CD14-positive monocyte (primary cell): ENCODE data around the gene COL4A2. TPM values are rescaled to one million over a fixed set of nuclear protein-coding genes. Genes with fewer than 3 reads are reported as not detected.
A peak's percentile ranks its signal among the peaks of the same experiment; 100 is the strongest.

Experiments
- DNase-seq, 3 donors: peaks; one replicate each; pipeline ENCODE4 v3.0.0-alpha.2; 2011 to 2022
- H2AFZ ChIP-seq: 2 replicates; pipeline ENCODE4 v1.6.0; 2012; ENCODE audit warnings: mild to moderate bottlenecking, low read depth, low read length, inconsistent platforms; ENCODE audit not compliant: insufficient read depth, poor library complexity, severe bottlenecking
- H3K27ac ChIP-seq, 2 donors: 1 replicate in 1 of 2; 2 replicates in 1 of 2; pipeline ENCODE4 v1.5.1; 2012 to 2013; ENCODE audit warnings: low read length in 2 of 2, control low read depth in 1 of 2, inconsistent platforms in 1 of 2, low read depth in 1 of 2, mild to moderate bottlenecking in 1 of 2
- H3K27me3 ChIP-seq, 2 donors: one replicate each; pipeline versions ENCODE4 v1.6.0 to v1.6.1; 2011 to 2013; ENCODE audit warnings: low read length in 2 of 2; ENCODE audit not compliant: control insufficient read depth in 2 of 2, insufficient read depth in 2 of 2
- H3K36me3 ChIP-seq, 2 donors: replicated peaks in 1 of 2; 1 replicate in 1 of 2; 2 replicates in 1 of 2; pipeline versions ENCODE4 v1.5.1 to v1.6.1; 2012 to 2013; ENCODE audit warnings: low read length in 2 of 2, control low read depth in 1 of 2, inconsistent platforms in 1 of 2, mild to moderate bottlenecking in 1 of 2; ENCODE audit not compliant: insufficient read depth in 2 of 2, control insufficient read depth in 1 of 2
- H3K4me1 ChIP-seq, 2 donors: 1 replicate in 1 of 2; 2 replicates in 1 of 2; pipeline versions ENCODE4 v1.5.1 to v1.6.1; 2012 to 2013; ENCODE audit warnings: low read length in 2 of 2, control low read depth in 1 of 2, inconsistent platforms in 1 of 2, mild to moderate bottlenecking in 1 of 2, moderate library complexity in 1 of 2; ENCODE audit not compliant: insufficient read depth in 2 of 2, control insufficient read depth in 1 of 2
- H3K4me2 ChIP-seq: replicated peaks from 2 replicates; pipeline ENCODE3; 2012; ENCODE audit warnings: low read length, moderate library complexity, mild to moderate bottlenecking; ENCODE audit not compliant: poor library complexity, severe bottlenecking; ENCODE audit errors: extremely low read depth
- H3K4me3 ChIP-seq, 3 experiments: fragments of 200-600 bp in 1 of 3; sonication (generic) in 1 of 3; replicated peaks in 1 of 3; 1 replicate in 2 of 3; 2 replicates in 1 of 3; pipeline ENCODE4 v1.5.1; 2011 to 2013; ENCODE audit warnings: low read length in 3 of 3, mild to moderate bottlenecking in 3 of 3, control low read depth in 2 of 3, low read depth in 2 of 3, inconsistent platforms in 1 of 3, moderate library complexity in 1 of 3
- H3K79me2 ChIP-seq: 2 replicates; pipeline ENCODE4 v1.6.0; 2012; ENCODE audit warnings: mild to moderate bottlenecking, control low read depth, inconsistent platforms, low read length, moderate library complexity; ENCODE audit not compliant: insufficient read depth
- H3K9ac ChIP-seq: 2 replicates; pipeline ENCODE4 v1.6.0; 2017; ENCODE audit warnings: low read length, mild to moderate bottlenecking; ENCODE audit not compliant: insufficient read depth, poor library complexity, severe bottlenecking
- H3K9me3 ChIP-seq, 2 donors: replicated peaks in 1 of 2; 1 replicate in 1 of 2; 2 replicates in 1 of 2; pipeline versions ENCODE4 v1.5.1 to v1.6.1; 2012 to 2013; ENCODE audit warnings: low read length in 2 of 2, control low read depth in 1 of 2; ENCODE audit not compliant: control insufficient read depth in 1 of 2, insufficient read depth in 1 of 2
- H4K20me1 ChIP-seq: 2 replicates; pipeline ENCODE4 v1.6.0; 2012; ENCODE audit warnings: mild to moderate bottlenecking, low read length, control low read depth, moderate library complexity; ENCODE audit not compliant: insufficient read depth
- H3K27ac Mint-ChIP-seq, 7 donors: one replicate each; pipeline ENCODE4 v1.8.0; 2020; ENCODE audit warnings: mild to moderate bottlenecking in 7 of 7, mixed read lengths in 7 of 7, moderate library complexity in 6 of 7, inconsistent platforms in 2 of 7
- H3K27me3 Mint-ChIP-seq, 3 donors: one replicate each; pipeline ENCODE4 v1.8.0; 2021 to 2022; ENCODE audit warnings: low read depth in 3 of 3, mild to moderate bottlenecking in 3 of 3, mixed read lengths in 3 of 3, moderate library complexity in 3 of 3, inconsistent platforms in 1 of 3
- H3K36me3 Mint-ChIP-seq, 2 donors: one replicate each; pipeline ENCODE4 v1.8.0; 2020; ENCODE audit warnings: mixed read lengths in 2 of 2, inconsistent platforms in 1 of 2, mild to moderate bottlenecking in 1 of 2
- H3K4me1 Mint-ChIP-seq: one replicate; pipeline ENCODE4 v1.8.0; 2020; ENCODE audit warnings: mild to moderate bottlenecking, mixed read lengths
- H3K4me3 Mint-ChIP-seq, 2 donors: one replicate each; pipeline ENCODE4 v1.8.0; 2020; ENCODE audit warnings: mild to moderate bottlenecking in 2 of 2, mixed read lengths in 2 of 2, moderate library complexity in 1 of 2
- H3K9me3 Mint-ChIP-seq, 7 donors: one replicate each; pipeline ENCODE4 v1.8.0; 2020 to 2022; ENCODE audit warnings: mixed read lengths in 7 of 7, mild to moderate bottlenecking in 6 of 7, moderate library complexity in 6 of 7, inconsistent platforms in 2 of 7
- WGBS: methylation state at CpG from one replicate; pipeline ENCODE4 v1.1.5; 2013; ENCODE audit warnings: missing lambda C conversion rate; ENCODE audit not compliant: insufficient coverage; 5-methylcytosine and 5-hydroxymethylcytosine counted together
- intact Hi-C, 2 donors: fragments of 100-400 bp; cut with micrococcal nuclease; formaldehyde crosslinking; loops; one replicate each; pipeline versions ENCODE4 v1.15.0 to v1.15.1; 2023
- polyA plus RNA-seq, 3 donors: library from polyadenylated mRNA; depleted of rRNA in 1 of 3; unstranded in 2 of 3; stranded (reverse) in 1 of 3; fragments of 300-500 nt in 2 of 3; fragments of >200 nt in 1 of 3; fragmentation: Illumina TruSeq in 2 of 3; gene quantifications; 1 replicate in 2 of 3; 2 replicates in 1 of 3; pipeline ENCODE4 v1.2.3, GENCODE V29; 2012 to 2021
- TF ChIP-seq, protein P1 (sequence below): fragments of 200-600 bp; IDR thresholded peaks from one replicate; pipeline ENCODE4 v1.8.0; 2022; ENCODE audit warnings: antibody characterized with exemption, mild to moderate bottlenecking

Gene COL4A2
- polyA plus RNA-seq, 3 donors = not detected

GRCh38 chr13:110304256-110304655, 2.8 kb upstream of the COL4A2 start:
- H3K27ac ChIP-seq = no peak overlapping the region
- no peak overlapping the region for H2AFZ ChIP-seq
- no peaks in the 10 kb centered on the region for H3K4me1 Mint-ChIP-seq
- intact Hi-C loops = no loop called here
- H3K27me3 ChIP-seq = peaks cover 57 to 83% of the 10 kb centered on the region in 2 donors
- WGBS = 64% methylated on average over 2 of the region's 4 CpGs
- H3K9me3 Mint-ChIP-seq = peaks cover 0 to 6% (median 3%) of the 10 kb centered on the region in 7 donors
- H3K27me3 Mint-ChIP-seq = peaks cover 59 to 78% (median 74%) of the 10 kb centered on the region in 3 donors
- H3K9ac ChIP-seq = no peak overlapping the region
- no peak for DNase-seq
- H3K79me2 ChIP-seq = no peaks in the 10 kb centered on the region
- no peak overlapping the region for H3K4me3 ChIP-seq
- H3K4me1 ChIP-seq = no peaks in the 10 kb centered on the region
- peak overlapping the region in 1 of 7 donors; percentile 46 for H3K27ac Mint-ChIP-seq
- peaks cover 0 to 3% of the 10 kb centered on the region in 2 donors for H3K9me3 ChIP-seq
- no peaks in the 10 kb centered on the region for H3K36me3 Mint-ChIP-seq
- no peaks in the 10 kb centered on the region for H3K36me3 ChIP-seq
- TF ChIP-seq, protein P1, sequence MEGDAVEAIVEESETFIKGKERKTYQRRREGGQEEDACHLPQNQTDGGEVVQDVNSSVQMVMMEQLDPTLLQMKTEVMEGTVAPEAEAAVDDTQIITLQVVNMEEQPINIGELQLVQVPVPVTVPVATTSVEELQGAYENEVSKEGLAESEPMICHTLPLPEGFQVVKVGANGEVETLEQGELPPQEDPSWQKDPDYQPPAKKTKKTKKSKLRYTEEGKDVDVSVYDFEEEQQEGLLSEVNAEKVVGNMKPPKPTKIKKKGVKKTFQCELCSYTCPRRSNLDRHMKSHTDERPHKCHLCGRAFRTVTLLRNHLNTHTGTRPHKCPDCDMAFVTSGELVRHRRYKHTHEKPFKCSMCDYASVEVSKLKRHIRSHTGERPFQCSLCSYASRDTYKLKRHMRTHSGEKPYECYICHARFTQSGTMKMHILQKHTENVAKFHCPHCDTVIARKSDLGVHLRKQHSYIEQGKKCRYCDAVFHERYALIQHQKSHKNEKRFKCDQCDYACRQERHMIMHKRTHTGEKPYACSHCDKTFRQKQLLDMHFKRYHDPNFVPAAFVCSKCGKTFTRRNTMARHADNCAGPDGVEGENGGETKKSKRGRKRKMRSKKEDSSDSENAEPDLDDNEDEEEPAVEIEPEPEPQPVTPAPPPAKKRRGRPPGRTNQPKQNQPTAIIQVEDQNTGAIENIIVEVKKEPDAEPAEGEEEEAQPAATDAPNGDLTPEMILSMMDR = no peak
- no peaks in the 10 kb centered on the region for H4K20me1 ChIP-seq
- H3K4me2 ChIP-seq = no peak overlapping the region
- peak overlapping the region in 1 of 2 donors; percentile 43 for H3K4me3 Mint-ChIP-seq

- Histone ChIP-seq H4K20me1 (no peaks in the 10 kb centered on the region), H3K4me2 (no peak overlapping the region), H3K9ac (no peak overlapping the region), H3K9me3 (peaks cover 0 to 3% of the 10 kb centered on the region in 2 donors), H3K27me3 (peaks cover 55 to 85% of the 10 kb centered on the region in 2 donors), H3K27ac (no peak overlapping the region), H3K79me2 (no peaks in the 10 kb centered on the region), H3K36me3 (no peaks in the 10 kb centered on the region), H2AFZ (no peak overlapping the region), H3K4me1 (no peaks in the 10 kb centered on the region), H3K4me3 (no peak overlapping the region)
- intact Hi-C loops = no loop called here
- no peaks in the 10 kb centered on the region for H3K4me1 Mint-ChIP-seq
- DNase-seq = no peak
- H3K36me3 Mint-ChIP-seq = no peaks in the 10 kb centered on the region
- TF ChIP-seq, protein P1 = no peak
- H3K27me3 Mint-ChIP-seq = peaks cover 62 to 81% (median 77%) of the 10 kb centered on the region in 3 donors
- H3K4me3 Mint-ChIP-seq = peak overlapping the region in 1 of 2 donors; percentile 43
- WGBS = no CpG with 5 or more reads among the region's 4 CpGs
- peaks cover 0 to 6% (median 3%) of the 10 kb centered on the region in 7 donors for H3K9me3 Mint-ChIP-seq
- H3K27ac Mint-ChIP-seq = no peak overlapping the region
These were observed 2.1 kb upstream of the COL4A2 start for GRCh38 chr13:110305001-110305400.
